ENCODE measurements around the gene KCNH2. TPM values are rescaled to one million over a fixed set of nuclear protein-coding genes. Genes with fewer than 3 reads are reported as not detected.
A peak's percentile ranks its signal among the peaks of the same experiment; 100 is the strongest.

The KCNH2 gene
- total and polyA plus RNA-seq, 4 donors, result 0.18 to 74.6 (median 0.33) TPM; not detected in 1

GRCh38 chr7:150974468-150975391, 3.4 kb downstream of the KCNH2 start:
- Histone ChIP-seq H3K27me3 (ENCODE audit: control insufficient read depth in 4 of 4, insufficient read depth in 4 of 4, low read length in 3 of 4) (peaks cover 0 to 12% (median 3%) of the 10 kb centered on the region in 4 donors), H3K9ac (ENCODE audit: low read depth in 1 of 2, low read length in 2 of 2) (no peak overlapping the region), H3K4me3 (ENCODE audit: low read depth in 1 of 3, low read length in 3 of 3) (peak overlapping the region in 1 of 3 donors; percentile 44), H3K9me3 (ENCODE audit: control insufficient read depth in 4 of 4, low read length in 3 of 4) (no peaks in the 10 kb centered on the region), H3K4me1 (ENCODE audit: control insufficient read depth in 4 of 4, insufficient read depth in 4 of 4, low read length in 3 of 4) (peaks cover 0 to 25% (median 9%) of the 10 kb centered on the region in 4 donors), H3K36me3 (ENCODE audit: control insufficient read depth in 4 of 4, insufficient read depth in 3 of 4, low read depth in 1 of 4, low read length in 3 of 4) (no peaks in the 10 kb centered on the region), H3K27ac (ENCODE audit: low read depth in 1 of 2, low read length in 2 of 2) (no peak overlapping the region)
- 4% methylated on average over 89 of the region's 89 CpGs for WGBS
- TF ChIP-seq CTCF (IDR thresholded peaks at IDR 0.05; ENCODE audit: low read depth, low read length, missing input control), result peak; percentile 8
- no peak for TF ChIP-seq JUND (IDR thresholded peaks at IDR 0.05)
- no peak for DNase-seq (ENCODE audit: low spot score)

- 48% methylated on average over 27 of the region's 27 CpGs for WGBS
- no peaks in the 10 kb centered on the region for H3K36me3 ChIP-seq (ENCODE audit: control insufficient read depth in 4 of 4, insufficient read depth in 3 of 4, low read depth in 1 of 4, low read length in 3 of 4)
- H3K27ac ChIP-seq (ENCODE audit: low read depth in 1 of 2, low read length in 2 of 2), result no peak overlapping the region
- H3K4me1 ChIP-seq (ENCODE audit: control insufficient read depth in 4 of 4, insufficient read depth in 4 of 4, low read length in 3 of 4), result peaks cover 0 to 22% (median 8%) of the 10 kb centered on the region in 4 donors
- H3K27me3 ChIP-seq (ENCODE audit: control insufficient read depth in 4 of 4, insufficient read depth in 4 of 4, low read length in 3 of 4), result peaks cover 0 to 12% (median 3%) of the 10 kb centered on the region in 4 donors
- TF ChIP-seq ATF3 (IDR thresholded peaks at IDR 0.05) (no peak), YY1 (IDR thresholded peaks at IDR 0.05) (no peak), RXRA (IDR thresholded peaks at IDR 0.05) (no peak), EGR1 (IDR thresholded peaks at IDR 0.05; ENCODE audit: low read depth in 2 of 2) (no peak), MAX (IDR thresholded peaks at IDR 0.05) (no peak), SP1 (IDR thresholded peaks at IDR 0.05) (no peak), HNF4A (conservative IDR thresholded peaks at IDR 0.05) (no peak), GABPA (IDR thresholded peaks at IDR 0.05 in 1 of 2, conservative IDR thresholded peaks at IDR 0.05 in 1 of 2) (no peak), REST (IDR thresholded peaks at IDR 0.05) (no peak), NR2F2 (IDR thresholded peaks at IDR 0.05) (no peak), ZBTB33 (IDR thresholded peaks at IDR 0.05) (no peak), JUND (IDR thresholded peaks at IDR 0.05) (no peak), HNF4G (IDR thresholded peaks at IDR 0.05) (no peak), FOXA1 (IDR thresholded peaks at IDR 0.05) (no peak), FOXA2 (IDR thresholded peaks at IDR 0.05) (no peak), CTCF (IDR thresholded peaks at IDR 0.05; ENCODE audit: low read depth, low read length, missing input control) (no peak), RAD21 (IDR thresholded peaks at IDR 0.05) (no peak), TAF1 (conservative IDR thresholded peaks at IDR 0.05) (no peak)
- no peaks in the 10 kb centered on the region for H3K9me3 ChIP-seq (ENCODE audit: control insufficient read depth in 4 of 4, low read length in 3 of 4)
- peak overlapping the region in 1 of 3 donors; percentile 44 for H3K4me3 ChIP-seq (ENCODE audit: low read depth in 1 of 3, low read length in 3 of 3)
- no peak overlapping the region for H3K9ac ChIP-seq (ENCODE audit: low read depth in 1 of 2, low read length in 2 of 2)
- no peak for DNase-seq (ENCODE audit: low spot score)
Measured at GRCh38 chr7:150973571-150974451, 4.3 kb downstream of the KCNH2 start.
